PFSK-1 (cell line): ENCODE results near the gene NFKB1.

Experiments
- FOXP2 ChIP-seq: optimal IDR thresholded peaks from 2 replicates; pipeline ENCODE3; 2011; ENCODE audit warnings: borderline replicate concordance, control low read depth, inconsistent platforms; ENCODE audit not compliant: insufficient read depth; ENCODE audit errors: extremely low read length, extremely low read depth
- POLR2AphosphoS5 ChIP-seq: IDR thresholded peaks from 2 replicates; pipeline ENCODE4 v1.6.1; 2012; ENCODE audit warnings: low read depth, mild to moderate bottlenecking, control low read depth, low read length, moderate library complexity
- SIN3A ChIP-seq: IDR thresholded peaks from 2 replicates; pipeline ENCODE4 v1.6.1; 2012; ENCODE audit warnings: mild to moderate bottlenecking, low read length, moderate library complexity, borderline replicate concordance; ENCODE audit not compliant: insufficient read depth
- TAF1 ChIP-seq: IDR thresholded peaks from 2 replicates; pipeline ENCODE4 v1.6.1; 2012; ENCODE audit warnings: low read length, control low read depth, borderline replicate concordance; ENCODE audit not compliant: insufficient read depth
- TF ChIP-seq, protein P1 (sequence below), 2 experiments: IDR thresholded peaks; 2 replicates each; pipeline versions ENCODE4 v1.6.1 to v1.8.0; 2011 to 2012; ENCODE audit warnings: low read depth in 2 of 2, low read length in 2 of 2, control low read depth in 1 of 2, inconsistent platforms in 1 of 2, mild to moderate bottlenecking in 1 of 2, moderate library complexity in 1 of 2; ENCODE audit not compliant: insufficient read depth in 1 of 2

Gene NFKB1

DNA sequence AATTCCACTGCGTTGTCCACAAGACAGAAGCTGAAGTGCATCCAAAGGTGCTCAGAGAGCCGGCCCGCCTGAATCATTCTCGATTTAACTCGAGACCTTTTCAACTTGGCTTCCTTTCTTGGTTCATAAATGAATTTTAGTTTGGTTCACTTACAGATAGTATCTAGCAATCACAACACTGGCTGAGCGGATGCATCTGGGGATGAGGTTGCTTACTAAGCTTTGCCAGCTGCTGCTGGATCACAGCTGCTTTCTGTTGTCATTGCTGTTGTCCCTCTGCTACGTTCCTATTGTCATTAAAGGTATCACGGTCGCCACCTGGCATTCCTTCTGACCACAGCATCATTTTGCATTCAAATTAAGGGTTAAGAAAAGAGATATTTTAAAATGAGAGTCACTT lies 115.5 kb downstream of the NFKB1 start:
- TF ChIP-seq POLR2AphosphoS5 (0 out of 2 replicates have a peak, but pooled peaks have one; percentile 34), FOXP2 (peak; percentile 66), SIN3A (peak; percentile 93; the same call in 1 of the 2 replicates), TAF1 (no peak)

DNA sequence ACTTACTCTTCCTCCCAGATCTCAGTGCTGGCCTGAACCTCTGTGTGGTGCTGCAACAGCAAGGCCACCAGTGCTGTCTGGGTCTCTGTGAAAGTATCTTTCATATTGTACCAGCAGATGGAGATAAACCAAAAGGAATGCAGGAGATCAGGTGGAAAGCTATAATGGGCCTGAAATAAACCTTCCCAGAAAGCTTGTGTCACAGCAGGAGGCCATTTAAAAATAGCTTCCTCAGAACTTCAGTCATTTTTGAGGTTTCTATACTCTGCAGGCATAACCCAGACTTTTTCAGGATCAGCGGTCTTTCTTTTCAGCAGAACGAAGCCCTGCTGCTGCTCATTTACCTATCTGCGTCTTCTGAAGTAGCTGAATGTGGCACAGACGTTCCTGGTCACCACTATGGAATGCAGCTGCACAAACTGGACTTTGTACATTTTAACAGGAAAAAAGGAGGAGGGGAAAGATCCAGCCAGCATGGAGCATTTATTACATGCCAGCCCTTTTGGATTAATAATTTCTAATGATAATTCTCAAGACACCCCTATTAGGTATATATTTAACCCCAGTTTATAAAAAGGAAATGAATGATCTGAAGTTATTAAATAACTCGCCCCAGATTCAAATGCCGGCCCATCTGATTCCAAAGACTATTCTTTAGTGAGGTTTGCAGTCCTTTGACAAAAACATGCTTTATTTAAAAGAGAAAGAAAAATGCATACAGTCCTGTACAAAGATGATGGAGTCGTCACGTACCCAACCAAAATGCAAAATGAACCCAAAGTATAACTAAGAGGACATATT lies 119.7 kb downstream of the NFKB1 start:
- TF ChIP-seq SIN3A (no peak), FOXP2 (no peak), POLR2AphosphoS5 (no peak), TAF1 (no peak)
- TF ChIP-seq, protein P1, sequence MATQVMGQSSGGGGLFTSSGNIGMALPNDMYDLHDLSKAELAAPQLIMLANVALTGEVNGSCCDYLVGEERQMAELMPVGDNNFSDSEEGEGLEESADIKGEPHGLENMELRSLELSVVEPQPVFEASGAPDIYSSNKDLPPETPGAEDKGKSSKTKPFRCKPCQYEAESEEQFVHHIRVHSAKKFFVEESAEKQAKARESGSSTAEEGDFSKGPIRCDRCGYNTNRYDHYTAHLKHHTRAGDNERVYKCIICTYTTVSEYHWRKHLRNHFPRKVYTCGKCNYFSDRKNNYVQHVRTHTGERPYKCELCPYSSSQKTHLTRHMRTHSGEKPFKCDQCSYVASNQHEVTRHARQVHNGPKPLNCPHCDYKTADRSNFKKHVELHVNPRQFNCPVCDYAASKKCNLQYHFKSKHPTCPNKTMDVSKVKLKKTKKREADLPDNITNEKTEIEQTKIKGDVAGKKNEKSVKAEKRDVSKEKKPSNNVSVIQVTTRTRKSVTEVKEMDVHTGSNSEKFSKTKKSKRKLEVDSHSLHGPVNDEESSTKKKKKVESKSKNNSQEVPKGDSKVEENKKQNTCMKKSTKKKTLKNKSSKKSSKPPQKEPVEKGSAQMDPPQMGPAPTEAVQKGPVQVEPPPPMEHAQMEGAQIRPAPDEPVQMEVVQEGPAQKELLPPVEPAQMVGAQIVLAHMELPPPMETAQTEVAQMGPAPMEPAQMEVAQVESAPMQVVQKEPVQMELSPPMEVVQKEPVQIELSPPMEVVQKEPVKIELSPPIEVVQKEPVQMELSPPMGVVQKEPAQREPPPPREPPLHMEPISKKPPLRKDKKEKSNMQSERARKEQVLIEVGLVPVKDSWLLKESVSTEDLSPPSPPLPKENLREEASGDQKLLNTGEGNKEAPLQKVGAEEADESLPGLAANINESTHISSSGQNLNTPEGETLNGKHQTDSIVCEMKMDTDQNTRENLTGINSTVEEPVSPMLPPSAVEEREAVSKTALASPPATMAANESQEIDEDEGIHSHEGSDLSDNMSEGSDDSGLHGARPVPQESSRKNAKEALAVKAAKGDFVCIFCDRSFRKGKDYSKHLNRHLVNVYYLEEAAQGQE (IDR thresholded peaks at IDR 0.05; ENCODE audit: insufficient read depth in 1 of 2, low read depth in 2 of 2, low read length in 2 of 2) = no peak

DNA sequence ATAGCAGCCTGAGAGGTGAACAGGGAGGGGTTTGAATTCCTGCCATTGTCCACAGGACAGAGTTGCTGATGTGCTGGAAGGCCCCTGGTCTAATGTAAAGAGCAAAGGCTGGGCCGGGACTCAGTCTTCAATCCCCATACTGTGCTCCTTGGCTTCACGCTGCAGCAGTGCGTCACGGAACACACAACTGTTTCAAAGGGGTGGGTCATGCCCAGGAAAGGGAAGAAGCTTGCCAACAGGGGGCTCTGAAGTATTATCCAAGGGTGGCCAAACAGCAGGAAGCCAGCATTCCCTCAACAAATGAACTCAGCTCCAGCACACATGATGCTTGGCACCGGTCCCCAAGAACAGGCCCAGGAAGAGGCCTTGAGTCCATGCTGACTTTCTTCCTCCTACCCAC lies 122.5 kb downstream of the NFKB1 start:
- TF ChIP-seq POLR2AphosphoS5 (no peak), SIN3A (no peak), FOXP2 (no peak), TAF1 (no peak)
- TF ChIP-seq, protein P1 (IDR thresholded peaks at IDR 0.05; ENCODE audit: insufficient read depth in 1 of 2, low read depth in 2 of 2, low read length in 2 of 2) = no peak

DNA sequence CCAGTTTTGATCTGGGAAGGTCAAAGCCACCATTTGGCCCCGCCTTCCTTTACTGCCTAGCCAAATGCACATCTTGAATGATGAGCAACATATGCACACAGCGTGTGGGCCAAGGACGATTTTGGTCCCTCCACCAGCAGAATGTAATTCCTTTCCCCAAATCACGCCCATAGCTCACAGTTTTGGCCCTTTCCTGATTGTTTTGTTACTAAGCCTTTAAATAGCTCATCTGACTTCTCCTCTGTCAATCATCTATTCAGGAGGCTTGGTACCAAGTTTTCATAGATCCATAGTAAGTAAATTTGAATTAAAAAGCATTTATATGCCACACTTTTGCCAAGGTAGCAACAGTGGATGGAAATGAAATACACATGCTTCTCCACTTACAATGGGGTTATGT lies 123.3 kb downstream of the NFKB1 start:
- TF ChIP-seq FOXP2 (no peak), POLR2AphosphoS5 (no peak), SIN3A (no peak), TAF1 (no peak)
- TF ChIP-seq, protein P1 (IDR thresholded peaks at IDR 0.05; ENCODE audit: insufficient read depth in 1 of 2, low read depth in 2 of 2, low read length in 2 of 2) = no peak

DNA sequence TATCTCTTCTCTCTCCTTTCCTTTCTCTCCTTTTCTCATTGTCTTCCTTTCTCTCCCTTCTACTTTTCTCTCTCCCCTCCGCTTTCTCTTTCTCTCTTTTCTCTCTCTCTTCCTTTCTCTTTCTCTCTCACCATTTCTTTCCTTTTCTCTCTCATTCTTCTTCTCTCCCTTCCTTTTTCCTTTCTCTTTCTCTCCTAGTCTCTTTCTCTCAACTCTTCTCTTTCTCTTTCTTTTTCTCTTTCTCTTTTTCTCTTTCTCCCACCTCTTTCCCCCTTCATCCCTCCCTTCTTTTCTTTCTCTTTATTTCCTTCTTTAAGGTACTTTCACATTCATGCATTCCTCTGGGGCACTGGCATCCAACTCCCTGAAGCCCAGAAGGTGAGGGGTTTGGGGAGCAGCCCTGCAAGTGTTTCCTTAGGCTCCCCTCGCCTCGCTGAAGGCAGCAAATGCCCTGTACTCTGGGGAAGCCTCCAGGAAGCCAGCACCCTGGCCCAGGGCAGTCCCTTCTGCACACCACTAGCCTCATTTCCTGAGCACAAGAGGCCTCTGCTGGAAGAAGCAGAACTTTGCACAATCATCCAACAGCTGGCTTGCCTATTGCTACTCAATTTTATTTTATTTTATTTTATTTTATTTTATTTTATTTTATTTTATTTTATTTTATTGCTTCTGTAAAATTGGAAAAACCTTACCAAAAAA lies 124.2 kb downstream of the NFKB1 start:
- no peak for TF ChIP-seq FOXP2
- TF ChIP-seq, protein P1 (IDR thresholded peaks at IDR 0.05; ENCODE audit: insufficient read depth in 1 of 2, low read depth in 2 of 2, low read length in 2 of 2) = no peak
- TF ChIP-seq TAF1 = no peak
- no peak for TF ChIP-seq POLR2AphosphoS5
- TF ChIP-seq SIN3A = no peak
